ENCODE data around the gene ATRX. TPM values are rescaled to one million over a fixed set of nuclear protein-coding genes. Genes with fewer than 3 reads are reported as not detected.

ATRX gene
- total and polyA plus RNA-seq, 2 experiments from 2014 or later, result 162 to 179 TPM

DNA sequence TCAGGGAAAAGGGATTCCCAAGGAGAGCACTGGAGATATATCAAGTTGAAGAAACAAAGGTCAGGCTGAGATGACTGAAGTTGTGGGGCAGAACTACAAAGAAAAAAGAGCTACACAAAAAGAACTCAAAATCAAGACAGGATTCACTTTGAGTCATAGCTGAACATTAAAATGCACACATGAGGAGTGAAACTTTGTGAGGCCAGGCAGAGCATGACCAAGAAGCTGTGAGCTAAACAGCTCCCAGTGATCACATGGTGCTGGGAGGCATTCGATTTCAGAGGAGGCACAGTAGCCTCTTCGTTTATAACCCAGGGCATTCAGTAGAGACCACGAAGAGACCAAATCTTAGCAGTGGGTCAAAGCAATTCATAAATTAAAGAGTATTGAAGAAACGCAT is 145.3 kb downstream of the ATRX start:
- no peaks in the 10 kb centered on the region for H3K36me3 ChIP-seq (ENCODE audit: insufficient read depth)
- Mint-ChIP-seq H3K36me3 (ENCODE audit: low read depth) (peaks cover 58% of the 10 kb centered on the region), H3K4me1 (no peaks in the 10 kb centered on the region), H3K27ac (no peak overlapping the region), H3K4me3 (no peak overlapping the region), H3K9me3 (no peaks in the 10 kb centered on the region; the same call in 2 of the 3 replicates), H3K27me3 (ENCODE audit: insufficient read depth, low read depth, poor library complexity) (peaks cover 7% of the 10 kb centered on the region)
- no peaks in the 10 kb centered on the region for H3F3A ChIP-seq (replicated peaks; ENCODE audit: low read depth)
- no peak for DNase-seq (ENCODE audit: low spot score)
- no peaks in the 10 kb centered on the region; the same call in 1 of the 2 replicates for H4K20me1 ChIP-seq (replicated peaks; ENCODE audit: insufficient read depth)
- H2AFZ ChIP-seq, result no peak overlapping the region
- no peaks in the 10 kb centered on the region for H3K27me3 ChIP-seq (ENCODE audit: insufficient read depth)
- no peak for TF ChIP-seq ZNF331 (CRISPR knock-in tag; IDR thresholded peaks at IDR 0.05; ENCODE audit: low read depth)
- TF ChIP-seq ZNF114 (CRISPR knock-in tag; IDR thresholded peaks at IDR 0.05), result no peak
- no peak for TF ChIP-seq EZH2phosphoT487 (IDR thresholded peaks at IDR 0.05; ENCODE audit: unreplicated experiment)
- no peak for TF ChIP-seq POLR2AphosphoS5 (IDR thresholded peaks at IDR 0.05; ENCODE audit: low read depth)
- TF ChIP-seq, protein P1, sequence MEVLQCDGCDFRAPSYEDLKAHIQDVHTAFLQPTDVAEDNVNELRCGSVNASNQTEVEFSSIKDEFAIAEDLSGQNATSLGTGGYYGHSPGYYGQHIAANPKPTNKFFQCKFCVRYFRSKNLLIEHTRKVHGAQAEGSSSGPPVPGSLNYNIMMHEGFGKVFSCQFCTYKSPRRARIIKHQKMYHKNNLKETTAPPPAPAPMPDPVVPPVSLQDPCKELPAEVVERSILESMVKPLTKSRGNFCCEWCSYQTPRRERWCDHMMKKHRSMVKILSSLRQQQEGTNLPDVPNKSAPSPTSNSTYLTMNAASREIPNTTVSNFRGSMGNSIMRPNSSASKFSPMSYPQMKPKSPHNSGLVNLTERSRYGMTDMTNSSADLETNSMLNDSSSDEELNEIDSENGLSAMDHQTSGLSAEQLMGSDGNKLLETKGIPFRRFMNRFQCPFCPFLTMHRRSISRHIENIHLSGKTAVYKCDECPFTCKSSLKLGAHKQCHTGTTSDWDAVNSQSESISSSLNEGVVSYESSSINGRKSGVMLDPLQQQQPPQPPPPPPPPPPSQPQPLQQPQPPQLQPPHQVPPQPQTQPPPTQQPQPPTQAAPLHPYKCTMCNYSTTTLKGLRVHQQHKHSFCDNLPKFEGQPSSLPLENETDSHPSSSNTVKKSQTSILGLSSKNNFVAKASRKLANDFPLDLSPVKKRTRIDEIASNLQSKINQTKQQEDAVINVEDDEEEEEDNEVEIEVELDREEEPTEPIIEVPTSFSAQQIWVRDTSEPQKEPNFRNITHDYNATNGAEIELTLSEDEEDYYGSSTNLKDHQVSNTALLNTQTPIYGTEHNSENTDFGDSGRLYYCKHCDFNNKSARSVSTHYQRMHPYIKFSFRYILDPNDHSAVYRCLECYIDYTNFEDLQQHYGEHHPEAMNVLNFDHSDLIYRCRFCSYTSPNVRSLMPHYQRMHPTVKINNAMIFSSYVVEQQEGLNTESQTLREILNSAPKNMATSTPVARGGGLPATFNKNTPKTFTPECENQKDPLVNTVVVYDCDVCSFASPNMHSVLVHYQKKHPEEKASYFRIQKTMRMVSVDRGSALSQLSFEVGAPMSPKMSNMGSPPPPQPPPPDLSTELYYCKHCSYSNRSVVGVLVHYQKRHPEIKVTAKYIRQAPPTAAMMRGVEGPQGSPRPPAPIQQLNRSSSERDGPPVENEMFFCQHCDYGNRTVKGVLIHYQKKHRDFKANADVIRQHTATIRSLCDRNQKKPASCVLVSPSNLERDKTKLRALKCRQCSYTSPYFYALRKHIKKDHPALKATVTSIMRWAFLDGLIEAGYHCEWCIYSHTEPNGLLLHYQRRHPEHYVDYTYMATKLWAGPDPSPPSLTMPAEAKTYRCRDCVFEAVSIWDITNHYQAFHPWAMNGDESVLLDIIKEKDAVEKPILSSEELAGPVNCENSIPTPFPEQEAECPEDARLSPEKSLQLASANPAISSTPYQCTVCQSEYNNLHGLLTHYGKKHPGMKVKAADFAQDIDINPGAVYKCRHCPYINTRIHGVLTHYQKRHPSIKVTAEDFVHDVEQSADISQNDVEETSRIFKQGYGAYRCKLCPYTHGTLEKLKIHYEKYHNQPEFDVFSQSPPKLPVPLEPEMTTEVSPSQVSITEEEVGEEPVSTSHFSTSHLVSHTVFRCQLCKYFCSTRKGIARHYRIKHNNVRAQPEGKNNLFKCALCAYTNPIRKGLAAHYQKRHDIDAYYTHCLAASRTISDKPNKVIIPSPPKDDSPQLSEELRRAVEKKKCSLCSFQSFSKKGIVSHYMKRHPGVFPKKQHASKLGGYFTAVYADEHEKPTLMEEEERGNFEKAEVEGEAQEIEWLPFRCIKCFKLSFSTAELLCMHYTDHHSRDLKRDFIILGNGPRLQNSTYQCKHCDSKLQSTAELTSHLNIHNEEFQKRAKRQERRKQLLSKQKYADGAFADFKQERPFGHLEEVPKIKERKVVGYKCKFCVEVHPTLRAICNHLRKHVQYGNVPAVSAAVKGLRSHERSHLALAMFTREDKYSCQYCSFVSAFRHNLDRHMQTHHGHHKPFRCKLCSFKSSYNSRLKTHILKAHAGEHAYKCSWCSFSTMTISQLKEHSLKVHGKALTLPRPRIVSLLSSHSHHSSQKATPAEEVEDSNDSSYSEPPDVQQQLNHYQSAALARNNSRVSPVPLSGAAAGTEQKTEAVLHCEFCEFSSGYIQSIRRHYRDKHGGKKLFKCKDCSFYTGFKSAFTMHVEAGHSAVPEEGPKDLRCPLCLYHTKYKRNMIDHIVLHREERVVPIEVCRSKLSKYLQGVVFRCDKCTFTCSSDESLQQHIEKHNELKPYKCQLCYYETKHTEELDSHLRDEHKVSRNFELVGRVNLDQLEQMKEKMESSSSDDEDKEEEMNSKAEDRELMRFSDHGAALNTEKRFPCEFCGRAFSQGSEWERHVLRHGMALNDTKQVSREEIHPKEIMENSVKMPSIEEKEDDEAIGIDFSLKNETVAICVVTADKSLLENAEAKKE (CRISPR knock-in tag; IDR thresholded peaks at IDR 0.05), result no peak
- no peak for TF ChIP-seq STAT1 (IDR thresholded peaks at IDR 0.05; ENCODE audit: unreplicated experiment)
- no peak for TF ChIP-seq NANOG (IDR thresholded peaks at IDR 0.05; ENCODE audit: borderline replicate concordance)
- no peak for TF ChIP-seq CREB1 (CRISPR knock-in tag; IDR thresholded peaks at IDR 0.05; ENCODE audit: low read depth)
- TF ChIP-seq, protein P2, sequence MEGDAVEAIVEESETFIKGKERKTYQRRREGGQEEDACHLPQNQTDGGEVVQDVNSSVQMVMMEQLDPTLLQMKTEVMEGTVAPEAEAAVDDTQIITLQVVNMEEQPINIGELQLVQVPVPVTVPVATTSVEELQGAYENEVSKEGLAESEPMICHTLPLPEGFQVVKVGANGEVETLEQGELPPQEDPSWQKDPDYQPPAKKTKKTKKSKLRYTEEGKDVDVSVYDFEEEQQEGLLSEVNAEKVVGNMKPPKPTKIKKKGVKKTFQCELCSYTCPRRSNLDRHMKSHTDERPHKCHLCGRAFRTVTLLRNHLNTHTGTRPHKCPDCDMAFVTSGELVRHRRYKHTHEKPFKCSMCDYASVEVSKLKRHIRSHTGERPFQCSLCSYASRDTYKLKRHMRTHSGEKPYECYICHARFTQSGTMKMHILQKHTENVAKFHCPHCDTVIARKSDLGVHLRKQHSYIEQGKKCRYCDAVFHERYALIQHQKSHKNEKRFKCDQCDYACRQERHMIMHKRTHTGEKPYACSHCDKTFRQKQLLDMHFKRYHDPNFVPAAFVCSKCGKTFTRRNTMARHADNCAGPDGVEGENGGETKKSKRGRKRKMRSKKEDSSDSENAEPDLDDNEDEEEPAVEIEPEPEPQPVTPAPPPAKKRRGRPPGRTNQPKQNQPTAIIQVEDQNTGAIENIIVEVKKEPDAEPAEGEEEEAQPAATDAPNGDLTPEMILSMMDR (conservative IDR thresholded peaks at IDR 0.05; ENCODE audit: low read depth in 2 of 2), result no peak
- TF ChIP-seq JUNB (IDR thresholded peaks at IDR 0.05; ENCODE audit: unreplicated experiment), result no peak
- TF ChIP-seq, protein P3, sequence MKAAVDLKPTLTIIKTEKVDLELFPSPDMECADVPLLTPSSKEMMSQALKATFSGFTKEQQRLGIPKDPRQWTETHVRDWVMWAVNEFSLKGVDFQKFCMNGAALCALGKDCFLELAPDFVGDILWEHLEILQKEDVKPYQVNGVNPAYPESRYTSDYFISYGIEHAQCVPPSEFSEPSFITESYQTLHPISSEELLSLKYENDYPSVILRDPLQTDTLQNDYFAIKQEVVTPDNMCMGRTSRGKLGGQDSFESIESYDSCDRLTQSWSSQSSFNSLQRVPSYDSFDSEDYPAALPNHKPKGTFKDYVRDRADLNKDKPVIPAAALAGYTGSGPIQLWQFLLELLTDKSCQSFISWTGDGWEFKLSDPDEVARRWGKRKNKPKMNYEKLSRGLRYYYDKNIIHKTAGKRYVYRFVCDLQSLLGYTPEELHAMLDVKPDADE (IDR thresholded peaks at IDR 0.05), result no peak
- TF ChIP-seq EZH2 (IDR thresholded peaks at IDR 0.05; ENCODE audit: low read depth, unreplicated experiment), result no peak
- TF ChIP-seq, protein P4, sequence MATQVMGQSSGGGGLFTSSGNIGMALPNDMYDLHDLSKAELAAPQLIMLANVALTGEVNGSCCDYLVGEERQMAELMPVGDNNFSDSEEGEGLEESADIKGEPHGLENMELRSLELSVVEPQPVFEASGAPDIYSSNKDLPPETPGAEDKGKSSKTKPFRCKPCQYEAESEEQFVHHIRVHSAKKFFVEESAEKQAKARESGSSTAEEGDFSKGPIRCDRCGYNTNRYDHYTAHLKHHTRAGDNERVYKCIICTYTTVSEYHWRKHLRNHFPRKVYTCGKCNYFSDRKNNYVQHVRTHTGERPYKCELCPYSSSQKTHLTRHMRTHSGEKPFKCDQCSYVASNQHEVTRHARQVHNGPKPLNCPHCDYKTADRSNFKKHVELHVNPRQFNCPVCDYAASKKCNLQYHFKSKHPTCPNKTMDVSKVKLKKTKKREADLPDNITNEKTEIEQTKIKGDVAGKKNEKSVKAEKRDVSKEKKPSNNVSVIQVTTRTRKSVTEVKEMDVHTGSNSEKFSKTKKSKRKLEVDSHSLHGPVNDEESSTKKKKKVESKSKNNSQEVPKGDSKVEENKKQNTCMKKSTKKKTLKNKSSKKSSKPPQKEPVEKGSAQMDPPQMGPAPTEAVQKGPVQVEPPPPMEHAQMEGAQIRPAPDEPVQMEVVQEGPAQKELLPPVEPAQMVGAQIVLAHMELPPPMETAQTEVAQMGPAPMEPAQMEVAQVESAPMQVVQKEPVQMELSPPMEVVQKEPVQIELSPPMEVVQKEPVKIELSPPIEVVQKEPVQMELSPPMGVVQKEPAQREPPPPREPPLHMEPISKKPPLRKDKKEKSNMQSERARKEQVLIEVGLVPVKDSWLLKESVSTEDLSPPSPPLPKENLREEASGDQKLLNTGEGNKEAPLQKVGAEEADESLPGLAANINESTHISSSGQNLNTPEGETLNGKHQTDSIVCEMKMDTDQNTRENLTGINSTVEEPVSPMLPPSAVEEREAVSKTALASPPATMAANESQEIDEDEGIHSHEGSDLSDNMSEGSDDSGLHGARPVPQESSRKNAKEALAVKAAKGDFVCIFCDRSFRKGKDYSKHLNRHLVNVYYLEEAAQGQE (IDR thresholded peaks at IDR 0.05; ENCODE audit: unreplicated experiment), result no peak
- H3K27ac ChIP-seq (ENCODE audit: low read depth), result no peak overlapping the region
- H3K4me1 ChIP-seq (ENCODE audit: insufficient read depth), result no peaks in the 10 kb centered on the region
- peaks cover 11% of the 10 kb centered on the region; the same call in 1 of the 2 replicates for H3K79me2 ChIP-seq (replicated peaks; ENCODE audit: insufficient read depth)
- no peak for ATAC-seq
- H3K9me2 ChIP-seq (ENCODE audit: insufficient read depth), result no peaks in the 10 kb centered on the region
- H3K4me3 ChIP-seq, result no peak overlapping the region
- H3K4me2 ChIP-seq, result no peak overlapping the region

Data from GM23338 (cell line).